Gastrocnemius medialis (tissue), 4 donors: ENCODE measurements around the gene PARD3B. TPM values are rescaled to one million over a fixed set of nuclear protein-coding genes. Genes with fewer than 3 reads are reported as not detected.

ENCODE experiments used
- ATAC-seq, 2 donors: fragments of 150-250 bp; one replicate each; pipeline ENCODE4 v1.9.1; 2016
- DNase-seq, 2 donors: peaks; one replicate each; pipeline ENCODE4 v3.0.0-alpha.2; 2019
- H3K27ac ChIP-seq, 4 donors: fragments of 200-600 bp; sonication (generic); 1 replicate in 1 of 4; 2 replicates in 3 of 4; pipeline ENCODE4 v1.5.1; 2016 to 2018; ENCODE audit warnings: mild to moderate bottlenecking in 2 of 4, moderate library complexity in 1 of 4
- H3K27me3 ChIP-seq, 3 donors: fragments of 200-600 bp; sonication (generic) in 2 of 3; 1 replicate in 1 of 3; 2 replicates in 2 of 3; pipeline versions ENCODE4 v1.5.1 to v1.6.0; 2016 to 2019; ENCODE audit warnings: mild to moderate bottlenecking in 1 of 3, moderate library complexity in 1 of 3
- H3K36me3 ChIP-seq, 2 donors: fragments of 200-600 bp; sonication (generic) in 1 of 2; one replicate each; pipeline ENCODE4 v1.5.1; 2017 to 2018
- H3K4me1 ChIP-seq, 2 donors: fragments of 200-600 bp; sonication (generic) in 1 of 2; one replicate each; pipeline ENCODE4 v1.5.1; 2016 to 2017; ENCODE audit warnings: mild to moderate bottlenecking in 2 of 2
- H3K4me3 ChIP-seq, 4 donors: fragments of 200-600 bp; sonication (generic) in 3 of 4; 1 replicate in 1 of 4; 2 replicates in 3 of 4; pipeline ENCODE4 v1.5.1; 2016 to 2019; ENCODE audit warnings: mild to moderate bottlenecking in 2 of 4
- H3K9me3 ChIP-seq, 3 donors: fragments of 200-600 bp; sonication (generic) in 2 of 3; 1 replicate in 1 of 3; 2 replicates in 2 of 3; pipeline ENCODE4 v1.5.1; 2016 to 2019
- POLR2A ChIP-seq, 2 donors: fragments of 450-650 bp; IDR thresholded peaks; one replicate each; pipeline ENCODE4 v1.6.1; 2017; ENCODE audit warnings: antibody characterized with exemption in 2 of 2, mild to moderate bottlenecking in 2 of 2, moderate library complexity in 2 of 2
- in situ Hi-C, 4 donors: fragments of 200-750 bp; cut with MboI; loops; one replicate each; pipeline versions ENCODE4 v1.15.0 to v1.8.0; 2017; ENCODE audit warnings: low sequenced_read_pairs in 4 of 4
- intact Hi-C: fragments of 100-400 bp; cut with DNase I; formaldehyde crosslinking; loops from one replicate; pipeline ENCODE4 v1.15.1; 2023; ENCODE audit warnings: low total_unique reads
- total RNA-seq, 4 donors: library from RNA; depleted of rRNA; stranded (reverse); fragments of >200 nt; gene quantifications; one replicate each; pipeline versions ENCODE4 v1.1.0 to v1.2.3, GENCODE V29; 2016
- TF ChIP-seq, protein P1 (sequence below), 5 experiments: fragments of 450-650 bp in 3 of 5; fragments of 200-600 bp in 2 of 5; sonication (generic) in 2 of 5; IDR thresholded peaks in 4 of 5; conservative IDR thresholded peaks in 1 of 5; 1 replicate in 4 of 5; 2 replicates in 1 of 5; pipeline ENCODE4 v1.5.1; 2016 to 2019; ENCODE audit warnings: antibody characterized with exemption in 5 of 5, mild to moderate bottlenecking in 3 of 5, moderate library complexity in 3 of 5

Gene PARD3B
- total RNA-seq, 4 donors from 2014 or later: 2.2 to 15.5 (median 4.6) TPM

DNA sequence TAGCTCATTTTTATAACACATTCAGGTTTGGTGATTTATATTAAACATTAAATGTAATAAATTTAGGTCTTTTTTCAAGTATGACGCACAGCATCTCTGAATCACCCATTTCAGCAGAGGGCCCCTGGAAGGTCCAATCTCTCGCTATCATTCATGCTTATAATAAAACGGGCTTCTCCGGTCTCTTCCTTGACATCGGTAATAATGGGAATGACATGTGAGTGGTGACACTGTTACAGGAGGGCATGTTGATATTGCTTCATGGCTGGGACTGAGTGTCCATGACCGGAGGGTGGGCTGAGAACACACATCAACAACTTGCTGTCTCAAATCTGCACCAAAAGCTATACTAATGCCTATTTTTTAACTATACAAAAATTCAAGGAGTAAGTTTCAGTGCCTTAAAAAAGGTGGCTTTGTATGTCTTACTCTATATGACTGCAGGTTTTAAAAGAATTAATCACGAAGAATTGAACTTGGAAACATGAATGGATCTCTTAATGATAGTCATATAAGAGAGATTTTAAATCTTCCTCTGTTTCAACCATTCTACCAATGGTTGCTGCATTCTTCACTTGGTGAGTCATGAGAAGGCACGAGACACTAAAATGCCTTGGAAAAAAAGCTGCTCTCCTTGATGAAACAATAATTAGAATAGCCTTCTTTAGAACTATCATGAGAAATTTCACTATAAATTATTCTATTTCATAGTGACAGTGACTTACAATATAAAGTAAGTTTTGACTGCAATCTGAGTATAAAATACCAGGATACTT lies 1035.1 kb downstream of the PARD3B start:
- Histone ChIP-seq H3K27me3 (no peaks in the 10 kb centered on the region), H3K27ac (no peak overlapping the region), H3K4me3 (no peak overlapping the region), H3K4me1 (no peaks in the 10 kb centered on the region), H3K36me3 (no peaks in the 10 kb centered on the region), H3K9me3 (no peaks in the 10 kb centered on the region)
- TF ChIP-seq, protein P1, sequence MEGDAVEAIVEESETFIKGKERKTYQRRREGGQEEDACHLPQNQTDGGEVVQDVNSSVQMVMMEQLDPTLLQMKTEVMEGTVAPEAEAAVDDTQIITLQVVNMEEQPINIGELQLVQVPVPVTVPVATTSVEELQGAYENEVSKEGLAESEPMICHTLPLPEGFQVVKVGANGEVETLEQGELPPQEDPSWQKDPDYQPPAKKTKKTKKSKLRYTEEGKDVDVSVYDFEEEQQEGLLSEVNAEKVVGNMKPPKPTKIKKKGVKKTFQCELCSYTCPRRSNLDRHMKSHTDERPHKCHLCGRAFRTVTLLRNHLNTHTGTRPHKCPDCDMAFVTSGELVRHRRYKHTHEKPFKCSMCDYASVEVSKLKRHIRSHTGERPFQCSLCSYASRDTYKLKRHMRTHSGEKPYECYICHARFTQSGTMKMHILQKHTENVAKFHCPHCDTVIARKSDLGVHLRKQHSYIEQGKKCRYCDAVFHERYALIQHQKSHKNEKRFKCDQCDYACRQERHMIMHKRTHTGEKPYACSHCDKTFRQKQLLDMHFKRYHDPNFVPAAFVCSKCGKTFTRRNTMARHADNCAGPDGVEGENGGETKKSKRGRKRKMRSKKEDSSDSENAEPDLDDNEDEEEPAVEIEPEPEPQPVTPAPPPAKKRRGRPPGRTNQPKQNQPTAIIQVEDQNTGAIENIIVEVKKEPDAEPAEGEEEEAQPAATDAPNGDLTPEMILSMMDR (IDR thresholded peaks at IDR 0.05 in 4 of 5, conservative IDR thresholded peaks at IDR 0.05 in 1 of 5): no peak
- no peak for TF ChIP-seq POLR2A (IDR thresholded peaks at IDR 0.05)
- in situ Hi-C loops: no loop called here
- ATAC-seq (no peak), DNase-seq (no peak)
- intact Hi-C loops: no loop called here

DNA sequence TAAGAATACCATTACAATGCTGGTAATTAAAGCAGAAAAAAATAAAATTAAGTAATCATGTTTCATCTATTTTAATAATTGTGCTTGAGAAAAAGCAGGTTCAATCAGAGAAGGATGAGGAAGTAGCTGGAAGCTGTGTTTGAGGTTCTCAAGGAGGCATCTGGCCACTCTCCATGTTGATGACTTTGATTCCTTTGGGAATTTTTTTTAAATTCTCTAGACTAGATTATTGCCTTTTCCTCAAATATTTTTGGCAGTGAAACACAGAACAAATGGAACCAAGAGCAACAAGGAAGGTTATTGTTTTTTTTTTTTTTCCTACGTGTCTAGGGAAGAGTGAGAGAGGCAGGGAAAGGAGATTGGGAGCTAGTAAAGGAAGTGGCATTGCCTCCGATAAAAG lies 1037.1 kb downstream of the PARD3B start:
- intact Hi-C loops: no loop called here
- TF ChIP-seq POLR2A (IDR thresholded peaks at IDR 0.05): no peak
- TF ChIP-seq, protein P1 (IDR thresholded peaks at IDR 0.05 in 4 of 5, conservative IDR thresholded peaks at IDR 0.05 in 1 of 5): no peak
- ATAC-seq: no peak

DNA sequence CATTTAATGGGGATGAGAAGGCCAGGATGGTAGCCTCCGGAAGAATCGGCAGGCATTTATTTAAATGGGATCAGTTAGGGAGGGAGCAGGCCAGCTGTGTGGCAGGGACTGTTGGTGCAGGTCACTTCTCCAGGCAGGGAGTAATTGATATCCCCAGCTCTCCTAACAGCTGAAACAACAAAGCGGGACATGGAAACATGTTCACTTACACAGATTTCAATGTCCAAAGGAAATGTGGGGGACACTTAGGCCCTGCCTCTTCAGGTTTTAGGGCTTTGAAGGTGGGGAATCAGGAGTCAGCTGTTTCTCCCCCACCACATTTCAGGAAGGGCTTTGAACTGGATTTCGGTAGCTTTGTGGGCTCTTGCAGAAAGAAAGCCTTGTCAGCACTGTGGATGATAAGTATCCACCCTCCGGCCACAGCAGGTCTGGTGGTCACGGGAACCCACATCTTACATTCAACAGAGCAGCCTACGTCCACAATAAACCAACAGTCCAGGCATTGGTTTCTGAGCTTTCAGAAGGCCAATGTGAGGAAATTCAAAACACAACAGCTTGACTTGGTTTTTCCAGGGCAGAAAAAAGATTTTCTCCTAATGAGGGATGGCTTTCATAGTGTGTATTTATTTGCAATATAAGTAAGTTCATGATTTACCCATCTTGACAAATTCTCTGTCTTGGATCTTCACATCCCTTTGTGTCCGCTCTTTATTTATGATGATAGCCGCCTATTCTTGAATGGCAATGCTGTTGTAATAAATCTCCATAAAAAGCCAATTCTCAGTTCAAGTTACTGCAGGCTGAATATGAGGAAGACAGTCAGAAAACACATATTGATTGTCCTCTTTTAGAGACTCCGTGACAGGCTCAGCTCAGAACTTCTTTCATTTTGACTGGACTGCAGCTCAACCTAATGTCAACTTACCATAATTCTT lies 1040.4 kb downstream of the PARD3B start:
- TF ChIP-seq, protein P1 (IDR thresholded peaks at IDR 0.05 in 4 of 5, conservative IDR thresholded peaks at IDR 0.05 in 1 of 5): no peak
- TF ChIP-seq POLR2A (IDR thresholded peaks at IDR 0.05): no peak
- no peaks in the 10 kb centered on the region for H3K9me3 ChIP-seq
- H3K4me3 ChIP-seq: no peak overlapping the region
- in situ Hi-C loops (no loop called here), intact Hi-C loops (no loop called here)
- no peaks in the 10 kb centered on the region for H3K4me1 ChIP-seq
- no peaks in the 10 kb centered on the region for H3K36me3 ChIP-seq
- H3K27ac ChIP-seq: no peak overlapping the region
- DNase-seq (no peak), ATAC-seq (no peak)
- H3K27me3 ChIP-seq: no peaks in the 10 kb centered on the region

More for the DNA sequence above, 1037.1 kb downstream of the PARD3B start:
- no peaks in the 10 kb centered on the region for H3K4me1 ChIP-seq
- H3K9me3 ChIP-seq: no peaks in the 10 kb centered on the region
- no peaks in the 10 kb centered on the region for H3K36me3 ChIP-seq
- no peaks in the 10 kb centered on the region for H3K27me3 ChIP-seq
- H3K4me3 ChIP-seq: no peak overlapping the region
- in situ Hi-C loops: no loop called here
- H3K27ac ChIP-seq: no peak overlapping the region
- DNase-seq: no peak

DNA sequence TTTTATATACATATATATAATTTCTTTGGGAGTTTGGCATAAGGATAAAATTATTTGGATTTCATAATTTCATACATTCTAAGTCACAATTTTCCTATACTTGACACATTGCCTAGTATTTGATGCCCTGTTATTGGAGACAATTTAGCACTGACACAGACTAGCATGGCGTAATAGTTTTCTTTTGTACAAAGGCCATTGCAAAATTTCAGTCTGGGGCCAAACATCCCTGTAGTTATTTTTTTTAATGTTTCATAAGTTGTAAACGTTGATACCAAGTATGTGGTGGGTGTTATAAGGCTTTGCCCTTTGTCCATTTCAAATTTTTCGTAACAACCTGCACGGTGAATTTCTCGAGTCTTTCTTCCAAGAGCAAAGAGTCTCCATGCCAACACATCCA lies 1041.4 kb downstream of the PARD3B start:
- TF ChIP-seq, protein P1 (IDR thresholded peaks at IDR 0.05 in 4 of 5, conservative IDR thresholded peaks at IDR 0.05 in 1 of 5): no peak
- no peak for TF ChIP-seq POLR2A (IDR thresholded peaks at IDR 0.05)
- Histone ChIP-seq H3K27me3 (no peaks in the 10 kb centered on the region), H3K27ac (no peak overlapping the region), H3K4me1 (no peaks in the 10 kb centered on the region), H3K9me3 (no peaks in the 10 kb centered on the region), H3K36me3 (no peaks in the 10 kb centered on the region), H3K4me3 (no peak overlapping the region)
- DNase-seq (no peak), ATAC-seq (no peak)
- intact Hi-C loops (no loop called here), in situ Hi-C loops (no loop called here)
